ENCODE data around the gene TAF11L14. TPM values are rescaled to one million over a fixed set of nuclear protein-coding genes. Genes with fewer than 3 reads are reported as not detected.

The TAF11L14 gene
- total RNA-seq, 4 donors from 2014 or later, result not detected

DNA sequence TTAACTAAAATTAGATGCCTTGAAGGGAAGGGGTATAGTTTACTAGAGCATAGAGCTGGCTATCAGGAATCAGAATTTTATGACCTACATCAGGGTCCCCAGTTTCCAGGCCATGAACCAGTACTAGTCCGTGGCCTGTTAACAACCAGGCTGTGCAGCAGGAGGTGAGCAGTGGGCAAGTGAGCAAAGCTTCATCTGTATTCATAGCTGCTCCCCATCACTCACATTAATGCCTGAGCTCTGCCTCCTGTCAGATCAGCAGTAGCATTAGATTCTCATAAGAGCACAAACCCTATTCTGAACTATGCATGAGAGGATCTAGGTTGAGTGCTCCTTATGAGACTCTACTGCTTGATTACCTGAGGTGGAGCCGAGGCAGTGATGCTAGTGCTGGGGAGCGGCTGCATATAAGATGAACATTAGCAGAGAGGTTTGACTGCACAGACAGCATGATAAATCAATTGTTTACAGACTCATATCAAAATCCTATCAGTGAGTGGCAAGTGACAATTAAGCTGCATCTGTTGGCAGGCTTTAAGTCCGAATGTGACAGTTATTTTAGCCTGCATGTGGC, 44.6 kb downstream of the TAF11L14 start:
- no peak for TF ChIP-seq POLR2A (IDR thresholded peaks at IDR 0.05)
- TF ChIP-seq, protein P1, sequence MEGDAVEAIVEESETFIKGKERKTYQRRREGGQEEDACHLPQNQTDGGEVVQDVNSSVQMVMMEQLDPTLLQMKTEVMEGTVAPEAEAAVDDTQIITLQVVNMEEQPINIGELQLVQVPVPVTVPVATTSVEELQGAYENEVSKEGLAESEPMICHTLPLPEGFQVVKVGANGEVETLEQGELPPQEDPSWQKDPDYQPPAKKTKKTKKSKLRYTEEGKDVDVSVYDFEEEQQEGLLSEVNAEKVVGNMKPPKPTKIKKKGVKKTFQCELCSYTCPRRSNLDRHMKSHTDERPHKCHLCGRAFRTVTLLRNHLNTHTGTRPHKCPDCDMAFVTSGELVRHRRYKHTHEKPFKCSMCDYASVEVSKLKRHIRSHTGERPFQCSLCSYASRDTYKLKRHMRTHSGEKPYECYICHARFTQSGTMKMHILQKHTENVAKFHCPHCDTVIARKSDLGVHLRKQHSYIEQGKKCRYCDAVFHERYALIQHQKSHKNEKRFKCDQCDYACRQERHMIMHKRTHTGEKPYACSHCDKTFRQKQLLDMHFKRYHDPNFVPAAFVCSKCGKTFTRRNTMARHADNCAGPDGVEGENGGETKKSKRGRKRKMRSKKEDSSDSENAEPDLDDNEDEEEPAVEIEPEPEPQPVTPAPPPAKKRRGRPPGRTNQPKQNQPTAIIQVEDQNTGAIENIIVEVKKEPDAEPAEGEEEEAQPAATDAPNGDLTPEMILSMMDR (IDR thresholded peaks at IDR 0.05), result no peak

DNA sequence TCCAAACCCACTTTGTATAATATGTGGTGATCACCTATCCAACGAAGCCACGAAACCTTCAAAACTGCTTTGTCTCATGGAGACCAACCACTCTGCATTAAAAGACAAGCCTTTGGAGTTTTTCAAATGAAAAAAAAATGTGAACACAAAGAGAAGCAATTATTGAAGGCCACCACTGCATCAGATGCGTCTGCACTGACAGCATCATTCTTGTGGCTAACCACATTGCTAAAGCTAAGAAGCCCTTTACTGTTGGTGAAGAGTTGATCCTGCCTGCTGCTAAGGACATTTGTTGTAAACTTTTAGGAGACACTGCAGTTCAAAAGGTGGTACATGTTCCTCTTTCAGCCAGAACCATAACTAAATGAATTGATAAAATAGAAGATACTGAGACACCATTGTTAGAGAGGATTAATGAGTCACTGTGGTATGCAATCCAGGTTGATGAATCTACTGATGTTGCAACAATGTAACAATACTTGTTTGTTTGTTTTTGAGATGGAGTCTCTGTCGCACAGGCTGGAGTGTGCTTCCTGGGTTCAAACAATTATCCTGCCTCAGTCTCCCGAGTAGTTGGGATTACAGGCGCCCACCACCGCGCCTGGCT, 45.4 kb downstream of the TAF11L14 start:
- intact Hi-C loops (cut with DNase I; ENCODE audit: low total_unique reads), result no loop called here
- Histone ChIP-seq H3K27ac (no peak overlapping the region), H3K4me3 (no peak overlapping the region), H3K9me3 (no peaks in the 10 kb centered on the region), H3K27me3 (no peaks in the 10 kb centered on the region), H3K36me3 (no peaks in the 10 kb centered on the region), H3K4me1 (no peaks in the 10 kb centered on the region)
- no peak for TF ChIP-seq POLR2A (IDR thresholded peaks at IDR 0.05)
- TF ChIP-seq, protein P1 (IDR thresholded peaks at IDR 0.05), result no peak
- no peak for DNase-seq

More for the DNA sequence above, 44.6 kb downstream of the TAF11L14 start:
- Histone ChIP-seq H3K4me3 (no peak overlapping the region), H3K27me3 (no peaks in the 10 kb centered on the region), H3K9me3 (no peaks in the 10 kb centered on the region), H3K36me3 (no peaks in the 10 kb centered on the region), H3K4me1 (no peaks in the 10 kb centered on the region), H3K27ac (no peak overlapping the region)
- intact Hi-C loops (cut with DNase I; ENCODE audit: low total_unique reads), result no loop called here
- no peak for DNase-seq

DNA sequence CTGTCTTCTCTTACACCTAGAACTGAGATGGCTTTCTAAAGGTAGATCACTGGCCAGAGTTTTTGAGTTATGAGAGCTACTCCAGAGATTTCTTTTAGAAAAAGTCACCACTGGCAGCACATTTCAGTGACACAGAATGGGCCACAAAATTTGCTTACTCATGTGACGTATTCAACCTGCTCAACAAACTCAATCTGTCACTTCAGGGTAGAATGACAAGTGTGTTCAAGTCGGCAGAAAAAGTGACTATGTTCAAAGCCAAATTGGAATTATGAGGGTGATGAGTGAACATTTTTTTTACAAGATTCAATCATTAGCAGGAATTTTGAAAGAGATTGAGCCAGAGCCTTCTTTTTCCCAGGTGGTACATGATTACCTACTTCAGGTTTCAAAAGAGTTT, 46.5 kb downstream of the TAF11L14 start:
- Histone ChIP-seq H3K27me3 (no peaks in the 10 kb centered on the region), H3K27ac (no peak overlapping the region), H3K4me3 (no peak overlapping the region), H3K9me3 (no peaks in the 10 kb centered on the region), H3K36me3 (no peaks in the 10 kb centered on the region), H3K4me1 (no peaks in the 10 kb centered on the region)
- TF ChIP-seq, protein P1 (IDR thresholded peaks at IDR 0.05), result no peak
- TF ChIP-seq POLR2A (IDR thresholded peaks at IDR 0.05), result no peak
- DNase-seq, result no peak
- intact Hi-C loops (cut with DNase I; ENCODE audit: low total_unique reads), result no loop called here

Small RNA genes within 50 kb of the gene (small RNA-seq; reads per million reads assigned to genes)
- gene AC233724.1 (not detected), gene AC233724.12 (not detected), gene AC233724.2 (not detected), gene AC233724.3 (not detected), gene AC233724.4 (not detected), gene AC233724.6 (not detected), gene AC233724.7 (not detected)

Other genes starting within 250 kb of the TAF11L14 start
- not detected for gene TAF11L2, start 136.2 kb upstream of the TAF11L14 start, total RNA-seq
- gene TAF11L3, start 116.1 kb upstream of the TAF11L14 start, total RNA-seq, result not detected
- not detected for gene TAF11L4, start 112.7 kb upstream of the TAF11L14 start, total RNA-seq
- gene TAF11L5, start 109.2 kb upstream of the TAF11L14 start, total RNA-seq, result not detected
- gene TAF11L6, start 105.8 kb upstream of the TAF11L14 start, total RNA-seq, result not detected
- gene TAF11L7, start 48.7 kb upstream of the TAF11L14 start, total RNA-seq, result not detected
- gene TAF11L8, start 43.5 kb upstream of the TAF11L14 start, total RNA-seq, result not detected
- not detected for gene TAF11L9, start 40.1 kb upstream of the TAF11L14 start, total RNA-seq
- gene TAF11L10, start 36.6 kb upstream of the TAF11L14 start, total RNA-seq, result not detected
- not detected for gene TAF11L11, start 30.3 kb upstream of the TAF11L14 start, total RNA-seq
- gene TAF11L12, start 24.1 kb upstream of the TAF11L14 start, total RNA-seq, result not detected
- gene TAF11L13, start 2.4 kb upstream of the TAF11L14 start, total RNA-seq, result not detected

All from uterus (tissue), 4 donors.